ENCODE data around the gene GRID1.

GRID1 gene

DNA sequence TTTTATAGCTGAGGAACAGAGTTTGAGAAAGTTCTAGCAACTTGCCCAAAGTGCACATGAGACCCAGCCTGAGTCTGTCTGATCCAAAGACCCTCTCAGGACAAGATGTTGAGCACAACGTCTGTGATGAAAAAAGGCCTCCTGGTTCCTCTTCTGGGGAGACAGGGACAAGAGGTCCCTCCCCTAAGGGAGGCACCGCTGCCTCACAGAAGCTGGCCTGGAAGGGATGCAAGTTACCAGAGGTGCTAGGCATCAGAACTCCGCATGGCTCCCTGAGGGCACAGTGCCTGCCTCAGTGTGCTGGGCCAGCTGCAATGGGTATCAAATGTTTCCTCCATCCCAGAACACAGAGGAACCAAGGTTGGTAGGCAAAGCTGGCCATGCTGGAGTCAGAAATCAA, 302.4 kb downstream of the GRID1 start:
- no peaks in the 10 kb centered on the region for H3K36me3 ChIP-seq (ENCODE audit: control insufficient read depth in 2 of 2, insufficient read depth in 1 of 2, low read length in 2 of 2)
- H3K4me3 ChIP-seq (ENCODE audit: low read depth, low read length): no peak overlapping the region
- no peak overlapping the region for H3K27ac ChIP-seq (ENCODE audit: extremely low read depth, low read depth, low read length)
- no peaks in the 10 kb centered on the region for H3K4me1 ChIP-seq (ENCODE audit: control insufficient read depth, insufficient read depth, low read length)
- ChIA-PET CTCF (no interaction called here), POLR2A (no interaction called here)
- no peaks in the 10 kb centered on the region for H3K9me3 ChIP-seq (ENCODE audit: control insufficient read depth, insufficient read depth, low read depth, low read length)
- TF ChIP-seq ZFHX2 (tag by site-specific recombination; conservative IDR thresholded peaks at IDR 0.05): no peak
- TF ChIP-seq ZNF548 (tag by site-specific recombination; IDR thresholded peaks at IDR 0.05): no peak
- no peak for TF ChIP-seq ZNF530 (tag by site-specific recombination; IDR thresholded peaks at IDR 0.05; ENCODE audit: low read depth)
- no peak for TF ChIP-seq ZNF214 (tag by site-specific recombination; IDR thresholded peaks at IDR 0.05; ENCODE audit: borderline replicate concordance)
- TF ChIP-seq, protein P1, sequence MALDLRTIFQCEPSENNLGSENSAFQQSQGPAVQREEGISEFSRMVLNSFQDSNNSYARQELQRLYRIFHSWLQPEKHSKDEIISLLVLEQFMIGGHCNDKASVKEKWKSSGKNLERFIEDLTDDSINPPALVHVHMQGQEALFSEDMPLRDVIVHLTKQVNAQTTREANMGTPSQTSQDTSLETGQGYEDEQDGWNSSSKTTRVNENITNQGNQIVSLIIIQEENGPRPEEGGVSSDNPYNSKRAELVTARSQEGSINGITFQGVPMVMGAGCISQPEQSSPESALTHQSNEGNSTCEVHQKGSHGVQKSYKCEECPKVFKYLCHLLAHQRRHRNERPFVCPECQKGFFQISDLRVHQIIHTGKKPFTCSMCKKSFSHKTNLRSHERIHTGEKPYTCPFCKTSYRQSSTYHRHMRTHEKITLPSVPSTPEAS (tag by site-specific recombination; IDR thresholded peaks at IDR 0.05): no peak
- no peak for TF ChIP-seq ZNF610 (tag by site-specific recombination; IDR thresholded peaks at IDR 0.05; ENCODE audit: borderline replicate concordance)
- TF ChIP-seq ZFP69B (tag by site-specific recombination; IDR thresholded peaks at IDR 0.05): no peak
- no peak for TF ChIP-seq GLIS1 (tag by site-specific recombination; IDR thresholded peaks at IDR 0.05)
- TF ChIP-seq ZNF354C (tag by site-specific recombination; IDR thresholded peaks at IDR 0.05; ENCODE audit: borderline replicate concordance, low read depth): no peak
- TF ChIP-seq ZNF121 (tag by site-specific recombination; IDR thresholded peaks at IDR 0.05): no peak
- TF ChIP-seq ZNF747 (tag by site-specific recombination; IDR thresholded peaks at IDR 0.05): no peak

DNA sequence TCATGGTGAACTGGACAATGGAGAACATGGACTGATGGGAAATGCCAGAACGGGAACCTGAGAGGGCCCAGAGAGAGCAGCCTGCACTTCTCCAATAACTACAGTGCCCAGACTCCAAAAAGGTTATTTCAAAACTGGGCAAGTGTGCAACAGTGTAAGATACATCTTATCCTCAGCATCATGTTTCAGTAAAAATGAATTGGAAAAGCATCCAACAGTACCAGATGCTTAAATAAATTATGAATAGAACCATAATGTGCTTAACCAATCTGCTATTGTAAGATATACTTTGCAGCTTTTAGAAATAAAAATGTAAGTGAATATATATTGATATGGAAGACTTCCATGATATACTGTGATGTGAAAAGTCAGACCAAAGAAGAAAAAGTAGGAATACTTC, 303.3 kb downstream of the GRID1 start:
- ChIA-PET POLR2A (no interaction called here), CTCF (interaction anchor here (0.7 kb wide), 1 partner anchor 45 kb away, joined by 5 read pairs; no protein-coding TSS in a partner anchor)
- TF ChIP-seq ZNF624 (tag by site-specific recombination; IDR thresholded peaks at IDR 0.05) (no peak), GLIS2 (tag by site-specific recombination; IDR thresholded peaks at IDR 0.05) (no peak), ZNF350 (tag by site-specific recombination; IDR thresholded peaks at IDR 0.05) (no peak), GLI2 (tag by site-specific recombination; IDR thresholded peaks at IDR 0.05; ENCODE audit: borderline replicate concordance, low read depth) (no peak), ZNF112 (tag by site-specific recombination; IDR thresholded peaks at IDR 0.05) (no peak), MZF1 (tag by site-specific recombination; IDR thresholded peaks at IDR 0.05; ENCODE audit: borderline replicate concordance) (no peak), ZNF114 (tag by site-specific recombination; IDR thresholded peaks at IDR 0.05) (no peak)
- no peak overlapping the region for H3K27ac ChIP-seq (ENCODE audit: extremely low read depth, low read depth, low read length)
- H3K9me3 ChIP-seq (ENCODE audit: control insufficient read depth, insufficient read depth, low read depth, low read length): no peaks in the 10 kb centered on the region
- H3K36me3 ChIP-seq (ENCODE audit: control insufficient read depth in 2 of 2, insufficient read depth in 1 of 2, low read length in 2 of 2): no peaks in the 10 kb centered on the region
- no peak overlapping the region for H3K4me3 ChIP-seq (ENCODE audit: low read depth, low read length)
- no peaks in the 10 kb centered on the region for H3K4me1 ChIP-seq (ENCODE audit: control insufficient read depth, insufficient read depth, low read length)

DNA sequence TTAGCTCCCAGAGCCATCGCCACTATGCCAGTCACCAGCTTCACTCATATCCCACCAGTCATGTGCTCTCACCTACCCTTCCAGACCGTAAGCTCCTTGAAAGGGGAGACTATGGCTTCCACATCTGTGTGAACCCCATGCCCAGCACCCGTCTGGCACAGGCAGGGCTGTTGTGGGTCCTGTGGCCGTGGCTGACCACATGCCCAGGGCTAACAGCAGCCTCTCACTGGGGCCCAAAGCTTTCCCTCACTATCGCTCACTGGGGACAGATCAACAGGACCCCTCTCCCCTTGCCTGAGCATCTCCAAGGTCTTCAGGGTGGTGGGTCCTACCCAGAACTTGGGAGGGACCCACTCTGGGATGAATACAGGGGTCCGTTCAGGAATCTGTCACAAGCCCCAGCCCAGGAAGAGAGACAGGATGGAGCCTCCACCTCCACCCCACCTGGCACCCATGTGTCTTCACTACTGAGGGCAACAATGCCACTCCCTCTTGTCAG, 303.9 kb downstream of the GRID1 start:
- H3K9me3 ChIP-seq (ENCODE audit: control insufficient read depth, insufficient read depth, low read depth, low read length): no peaks in the 10 kb centered on the region
- POLR2A ChIA-PET: no interaction called here
- CTCF ChIA-PET: no interaction called here
- H3K27ac ChIP-seq (ENCODE audit: extremely low read depth, low read depth, low read length): no peak overlapping the region
- H3K36me3 ChIP-seq (ENCODE audit: control insufficient read depth in 2 of 2, insufficient read depth in 1 of 2, low read length in 2 of 2): no peaks in the 10 kb centered on the region
- no peaks in the 10 kb centered on the region for H3K4me1 ChIP-seq (ENCODE audit: control insufficient read depth, insufficient read depth, low read length)
- no peak overlapping the region for H3K4me3 ChIP-seq (ENCODE audit: low read depth, low read length)
- TF ChIP-seq, protein P2, sequence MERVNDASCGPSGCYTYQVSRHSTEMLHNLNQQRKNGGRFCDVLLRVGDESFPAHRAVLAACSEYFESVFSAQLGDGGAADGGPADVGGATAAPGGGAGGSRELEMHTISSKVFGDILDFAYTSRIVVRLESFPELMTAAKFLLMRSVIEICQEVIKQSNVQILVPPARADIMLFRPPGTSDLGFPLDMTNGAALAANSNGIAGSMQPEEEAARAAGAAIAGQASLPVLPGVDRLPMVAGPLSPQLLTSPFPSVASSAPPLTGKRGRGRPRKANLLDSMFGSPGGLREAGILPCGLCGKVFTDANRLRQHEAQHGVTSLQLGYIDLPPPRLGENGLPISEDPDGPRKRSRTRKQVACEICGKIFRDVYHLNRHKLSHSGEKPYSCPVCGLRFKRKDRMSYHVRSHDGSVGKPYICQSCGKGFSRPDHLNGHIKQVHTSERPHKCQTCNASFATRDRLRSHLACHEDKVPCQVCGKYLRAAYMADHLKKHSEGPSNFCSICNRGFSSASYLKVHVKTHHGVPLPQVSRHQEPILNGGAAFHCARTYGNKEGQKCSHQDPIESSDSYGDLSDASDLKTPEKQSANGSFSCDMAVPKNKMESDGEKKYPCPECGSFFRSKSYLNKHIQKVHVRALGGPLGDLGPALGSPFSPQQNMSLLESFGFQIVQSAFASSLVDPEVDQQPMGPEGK (tag by site-specific recombination; IDR thresholded peaks at IDR 0.05): no peak
- TF ChIP-seq, protein P3, sequence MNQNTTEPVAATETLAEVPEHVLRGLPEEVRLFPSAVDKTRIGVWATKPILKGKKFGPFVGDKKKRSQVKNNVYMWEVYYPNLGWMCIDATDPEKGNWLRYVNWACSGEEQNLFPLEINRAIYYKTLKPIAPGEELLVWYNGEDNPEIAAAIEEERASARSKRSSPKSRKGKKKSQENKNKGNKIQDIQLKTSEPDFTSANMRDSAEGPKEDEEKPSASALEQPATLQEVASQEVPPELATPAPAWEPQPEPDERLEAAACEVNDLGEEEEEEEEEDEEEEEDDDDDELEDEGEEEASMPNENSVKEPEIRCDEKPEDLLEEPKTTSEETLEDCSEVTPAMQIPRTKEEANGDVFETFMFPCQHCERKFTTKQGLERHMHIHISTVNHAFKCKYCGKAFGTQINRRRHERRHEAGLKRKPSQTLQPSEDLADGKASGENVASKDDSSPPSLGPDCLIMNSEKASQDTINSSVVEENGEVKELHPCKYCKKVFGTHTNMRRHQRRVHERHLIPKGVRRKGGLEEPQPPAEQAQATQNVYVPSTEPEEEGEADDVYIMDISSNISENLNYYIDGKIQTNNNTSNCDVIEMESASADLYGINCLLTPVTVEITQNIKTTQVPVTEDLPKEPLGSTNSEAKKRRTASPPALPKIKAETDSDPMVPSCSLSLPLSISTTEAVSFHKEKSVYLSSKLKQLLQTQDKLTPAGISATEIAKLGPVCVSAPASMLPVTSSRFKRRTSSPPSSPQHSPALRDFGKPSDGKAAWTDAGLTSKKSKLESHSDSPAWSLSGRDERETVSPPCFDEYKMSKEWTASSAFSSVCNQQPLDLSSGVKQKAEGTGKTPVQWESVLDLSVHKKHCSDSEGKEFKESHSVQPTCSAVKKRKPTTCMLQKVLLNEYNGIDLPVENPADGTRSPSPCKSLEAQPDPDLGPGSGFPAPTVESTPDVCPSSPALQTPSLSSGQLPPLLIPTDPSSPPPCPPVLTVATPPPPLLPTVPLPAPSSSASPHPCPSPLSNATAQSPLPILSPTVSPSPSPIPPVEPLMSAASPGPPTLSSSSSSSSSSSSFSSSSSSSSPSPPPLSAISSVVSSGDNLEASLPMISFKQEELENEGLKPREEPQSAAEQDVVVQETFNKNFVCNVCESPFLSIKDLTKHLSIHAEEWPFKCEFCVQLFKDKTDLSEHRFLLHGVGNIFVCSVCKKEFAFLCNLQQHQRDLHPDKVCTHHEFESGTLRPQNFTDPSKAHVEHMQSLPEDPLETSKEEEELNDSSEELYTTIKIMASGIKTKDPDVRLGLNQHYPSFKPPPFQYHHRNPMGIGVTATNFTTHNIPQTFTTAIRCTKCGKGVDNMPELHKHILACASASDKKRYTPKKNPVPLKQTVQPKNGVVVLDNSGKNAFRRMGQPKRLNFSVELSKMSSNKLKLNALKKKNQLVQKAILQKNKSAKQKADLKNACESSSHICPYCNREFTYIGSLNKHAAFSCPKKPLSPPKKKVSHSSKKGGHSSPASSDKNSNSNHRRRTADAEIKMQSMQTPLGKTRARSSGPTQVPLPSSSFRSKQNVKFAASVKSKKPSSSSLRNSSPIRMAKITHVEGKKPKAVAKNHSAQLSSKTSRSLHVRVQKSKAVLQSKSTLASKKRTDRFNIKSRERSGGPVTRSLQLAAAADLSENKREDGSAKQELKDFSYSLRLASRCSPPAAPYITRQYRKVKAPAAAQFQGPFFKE (tag by site-specific recombination; IDR thresholded peaks at IDR 0.05; ENCODE audit: borderline replicate concordance): no peak
- no peak for TF ChIP-seq ZNF664 (tag by site-specific recombination; IDR thresholded peaks at IDR 0.05)
- no peak for TF ChIP-seq ZNF660 (tag by site-specific recombination; IDR thresholded peaks at IDR 0.05)
- no peak for TF ChIP-seq ZNF26 (tag by site-specific recombination; IDR thresholded peaks at IDR 0.05)
